ENCODE measurements around the gene SPATA20.

Gene SPATA20

DNA sequence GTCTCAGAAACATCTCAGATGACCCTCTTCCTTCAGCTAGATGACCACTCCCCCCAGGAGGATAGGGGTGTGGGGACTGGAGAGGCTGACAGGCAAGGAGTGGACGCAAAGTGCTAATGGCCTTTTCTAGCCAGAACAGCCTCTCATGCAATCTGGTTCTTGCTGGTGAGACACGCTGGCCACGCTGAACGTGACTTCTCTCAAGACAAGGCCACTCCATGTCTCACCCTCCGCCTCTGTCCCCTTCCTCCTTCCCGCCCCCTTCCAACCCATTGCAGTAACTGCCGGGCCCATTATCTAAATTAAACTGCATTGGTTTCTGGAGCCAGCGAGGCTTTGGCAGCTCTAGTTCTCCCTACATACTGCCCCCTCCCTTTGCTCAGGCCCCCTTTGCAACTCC lies 23.1 kb downstream of the SPATA20 start:
- no peak overlapping the region for H3K4me3 Mint-ChIP-seq
- peak overlapping the region in 1 of 3 experiments; percentile 19 for H3K27ac Mint-ChIP-seq

GRCh38 chr17:50570528-50570927 lies 23.6 kb downstream of the SPATA20 start:
- Mint-ChIP-seq H3K27me3 (ENCODE audit: low read depth) (peaks cover 29% of the 10 kb centered on the region), H3K9me3 (no peaks in the 10 kb centered on the region), H3K4me3 (no peak overlapping the region), H3K36me3 (ENCODE audit: low read depth) (peaks cover 30% of the 10 kb centered on the region), H3K27ac (no peak overlapping the region), H3K4me1 (peaks cover 29% of the 10 kb centered on the region)
- TF ChIP-seq, protein P1, sequence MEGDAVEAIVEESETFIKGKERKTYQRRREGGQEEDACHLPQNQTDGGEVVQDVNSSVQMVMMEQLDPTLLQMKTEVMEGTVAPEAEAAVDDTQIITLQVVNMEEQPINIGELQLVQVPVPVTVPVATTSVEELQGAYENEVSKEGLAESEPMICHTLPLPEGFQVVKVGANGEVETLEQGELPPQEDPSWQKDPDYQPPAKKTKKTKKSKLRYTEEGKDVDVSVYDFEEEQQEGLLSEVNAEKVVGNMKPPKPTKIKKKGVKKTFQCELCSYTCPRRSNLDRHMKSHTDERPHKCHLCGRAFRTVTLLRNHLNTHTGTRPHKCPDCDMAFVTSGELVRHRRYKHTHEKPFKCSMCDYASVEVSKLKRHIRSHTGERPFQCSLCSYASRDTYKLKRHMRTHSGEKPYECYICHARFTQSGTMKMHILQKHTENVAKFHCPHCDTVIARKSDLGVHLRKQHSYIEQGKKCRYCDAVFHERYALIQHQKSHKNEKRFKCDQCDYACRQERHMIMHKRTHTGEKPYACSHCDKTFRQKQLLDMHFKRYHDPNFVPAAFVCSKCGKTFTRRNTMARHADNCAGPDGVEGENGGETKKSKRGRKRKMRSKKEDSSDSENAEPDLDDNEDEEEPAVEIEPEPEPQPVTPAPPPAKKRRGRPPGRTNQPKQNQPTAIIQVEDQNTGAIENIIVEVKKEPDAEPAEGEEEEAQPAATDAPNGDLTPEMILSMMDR (IDR thresholded peaks at IDR 0.05; ENCODE audit: unreplicated experiment in 3 of 3): no peak

More for the DNA sequence above, 23.1 kb downstream of the SPATA20 start:
- H3K36me3 Mint-ChIP-seq (ENCODE audit: low read depth): peaks cover 30% of the 10 kb centered on the region
- TF ChIP-seq, protein P1 (IDR thresholded peaks at IDR 0.05; ENCODE audit: unreplicated experiment in 3 of 3): no peak
- H3K4me1 Mint-ChIP-seq: peaks cover 34% of the 10 kb centered on the region
- H3K9me3 Mint-ChIP-seq: no peaks in the 10 kb centered on the region
- peaks cover 31% of the 10 kb centered on the region for H3K27me3 Mint-ChIP-seq (ENCODE audit: low read depth)

DNA sequence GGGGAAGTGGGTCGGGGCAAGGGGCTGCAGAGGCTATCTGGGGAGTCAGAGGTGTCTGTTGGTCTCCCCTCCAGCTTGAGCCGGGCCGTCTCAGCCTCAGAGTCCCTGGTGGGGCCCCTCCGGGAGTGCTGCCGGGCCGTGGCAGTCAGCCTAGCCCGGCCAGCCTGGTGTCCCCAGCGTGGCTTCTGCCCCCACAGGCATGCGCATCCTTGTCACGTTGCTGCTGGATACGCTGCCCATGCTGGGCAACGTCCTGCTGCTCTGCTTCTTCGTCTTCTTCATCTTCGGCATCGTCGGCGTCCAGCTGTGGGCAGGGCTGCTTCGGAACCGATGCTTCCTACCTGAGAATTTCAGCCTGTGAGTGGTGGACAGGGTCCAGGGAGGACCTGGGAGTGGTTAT lies 24.7 kb downstream of the SPATA20 start:
- Mint-ChIP-seq H3K4me3 (no peak overlapping the region), H3K9me3 (no peaks in the 10 kb centered on the region), H3K27me3 (ENCODE audit: low read depth) (peaks cover 17% of the 10 kb centered on the region), H3K4me1 (peaks cover 17% of the 10 kb centered on the region), H3K27ac (no peak overlapping the region), H3K36me3 (ENCODE audit: low read depth) (peaks cover 30% of the 10 kb centered on the region)
- TF ChIP-seq, protein P1 (IDR thresholded peaks at IDR 0.05; ENCODE audit: unreplicated experiment in 3 of 3): no peak

GRCh38 chr17:50572541-50572940 lies 25.6 kb downstream of the SPATA20 start:
- peaks cover 12% of the 10 kb centered on the region for H3K27me3 Mint-ChIP-seq (ENCODE audit: low read depth)
- no peak overlapping the region for H3K4me3 Mint-ChIP-seq
- peaks cover 34% of the 10 kb centered on the region for H3K36me3 Mint-ChIP-seq (ENCODE audit: low read depth)
- H3K4me1 Mint-ChIP-seq: peaks cover 9% of the 10 kb centered on the region
- no peak overlapping the region for H3K27ac Mint-ChIP-seq
- no peaks in the 10 kb centered on the region for H3K9me3 Mint-ChIP-seq
- TF ChIP-seq, protein P1 (IDR thresholded peaks at IDR 0.05; ENCODE audit: unreplicated experiment in 3 of 3): no peak

- peaks cover 10% of the 10 kb centered on the region for H3K27me3 Mint-ChIP-seq (ENCODE audit: low read depth)
- TF ChIP-seq, protein P1 (IDR thresholded peaks at IDR 0.05; ENCODE audit: unreplicated experiment in 3 of 3): no peak
- H3K36me3 Mint-ChIP-seq (ENCODE audit: low read depth): peaks cover 42% of the 10 kb centered on the region
- H3K9me3 Mint-ChIP-seq: no peaks in the 10 kb centered on the region
- no peaks in the 10 kb centered on the region for H3K4me1 Mint-ChIP-seq
- no peak overlapping the region for H3K27ac Mint-ChIP-seq
- H3K4me3 Mint-ChIP-seq: no peak overlapping the region
Measured at GRCh38 chr17:50573866-50574611, 27.1 kb downstream of the SPATA20 start.
